GM21717 (cell line): ENCODE measurements around the gene SLC4A4.

Experiments
- ATAC-seq: cut with Tn5 transposase; IDR thresholded peaks from one replicate; pipeline ENCODE4 v1.9.1; 2021; ENCODE audit warnings: mild to moderate bottlenecking, moderate library complexity; ENCODE audit not compliant: unreplicated experiment

The SLC4A4 gene

GRCh38 chr4:71468116-71468710 is 129.4 kb downstream of the SLC4A4 start:
- ATAC-seq: no peak

- no peak for ATAC-seq
These were observed 130.7 kb downstream of the SLC4A4 start for GRCh38 chr4:71469541-71469940.

GRCh38 chr4:71470524-71470923 is 131.7 kb downstream of the SLC4A4 start:
- ATAC-seq: no peak

- ATAC-seq: no peak
These were observed 134.1 kb downstream of the SLC4A4 start for GRCh38 chr4:71472946-71473345.

GRCh38 chr4:71473541-71474240 is 134.9 kb downstream of the SLC4A4 start:
- ATAC-seq: no peak

GRCh38 chr4:71474731-71475130 is 135.9 kb downstream of the SLC4A4 start:
- ATAC-seq: no peak

- no peak for ATAC-seq
These were observed 137.4 kb downstream of the SLC4A4 start for GRCh38 chr4:71476240-71476639.

GRCh38 chr4:71486550-71487343 is 147.9 kb downstream of the SLC4A4 start:
- ATAC-seq: no peak

- no peak for ATAC-seq
These were observed 148.6 kb downstream of the SLC4A4 start for GRCh38 chr4:71487344-71487920.

- no peak for ATAC-seq
These were observed 155.7 kb downstream of the SLC4A4 start for GRCh38 chr4:71494539-71494938.

GRCh38 chr4:71495454-71495853 is 156.6 kb downstream of the SLC4A4 start:
- no peak for ATAC-seq

GRCh38 chr4:71497078-71497477 is 158.3 kb downstream of the SLC4A4 start:
- no peak for ATAC-seq

GRCh38 chr4:71498002-71498401 is 159.2 kb downstream of the SLC4A4 start:
- ATAC-seq: no peak

GRCh38 chr4:71498625-71499024 is 159.8 kb downstream of the SLC4A4 start:
- no peak for ATAC-seq

GRCh38 chr4:71501992-71502391 is 163.2 kb downstream of the SLC4A4 start:
- no peak for ATAC-seq

GRCh38 chr4:71518283-71518989 is 179.6 kb downstream of the SLC4A4 start:
- ATAC-seq: no peak

- no peak for ATAC-seq
These were observed 181.5 kb downstream of the SLC4A4 start for GRCh38 chr4:71520308-71520707.

GRCh38 chr4:71520850-71521249 is 182.0 kb downstream of the SLC4A4 start:
- ATAC-seq: no peak

- no peak for ATAC-seq
These were observed 185.9 kb downstream of the SLC4A4 start for GRCh38 chr4:71524756-71525155.

- peak; percentile 59 for ATAC-seq
These were observed 188.0 kb downstream of the SLC4A4 start for GRCh38 chr4:71526637-71527406.
